ENCODE measurements around the gene PCNX2. TPM values are rescaled to one million over a fixed set of nuclear protein-coding genes. Genes with fewer than 3 reads are reported as not detected.

The PCNX2 gene, protein sequence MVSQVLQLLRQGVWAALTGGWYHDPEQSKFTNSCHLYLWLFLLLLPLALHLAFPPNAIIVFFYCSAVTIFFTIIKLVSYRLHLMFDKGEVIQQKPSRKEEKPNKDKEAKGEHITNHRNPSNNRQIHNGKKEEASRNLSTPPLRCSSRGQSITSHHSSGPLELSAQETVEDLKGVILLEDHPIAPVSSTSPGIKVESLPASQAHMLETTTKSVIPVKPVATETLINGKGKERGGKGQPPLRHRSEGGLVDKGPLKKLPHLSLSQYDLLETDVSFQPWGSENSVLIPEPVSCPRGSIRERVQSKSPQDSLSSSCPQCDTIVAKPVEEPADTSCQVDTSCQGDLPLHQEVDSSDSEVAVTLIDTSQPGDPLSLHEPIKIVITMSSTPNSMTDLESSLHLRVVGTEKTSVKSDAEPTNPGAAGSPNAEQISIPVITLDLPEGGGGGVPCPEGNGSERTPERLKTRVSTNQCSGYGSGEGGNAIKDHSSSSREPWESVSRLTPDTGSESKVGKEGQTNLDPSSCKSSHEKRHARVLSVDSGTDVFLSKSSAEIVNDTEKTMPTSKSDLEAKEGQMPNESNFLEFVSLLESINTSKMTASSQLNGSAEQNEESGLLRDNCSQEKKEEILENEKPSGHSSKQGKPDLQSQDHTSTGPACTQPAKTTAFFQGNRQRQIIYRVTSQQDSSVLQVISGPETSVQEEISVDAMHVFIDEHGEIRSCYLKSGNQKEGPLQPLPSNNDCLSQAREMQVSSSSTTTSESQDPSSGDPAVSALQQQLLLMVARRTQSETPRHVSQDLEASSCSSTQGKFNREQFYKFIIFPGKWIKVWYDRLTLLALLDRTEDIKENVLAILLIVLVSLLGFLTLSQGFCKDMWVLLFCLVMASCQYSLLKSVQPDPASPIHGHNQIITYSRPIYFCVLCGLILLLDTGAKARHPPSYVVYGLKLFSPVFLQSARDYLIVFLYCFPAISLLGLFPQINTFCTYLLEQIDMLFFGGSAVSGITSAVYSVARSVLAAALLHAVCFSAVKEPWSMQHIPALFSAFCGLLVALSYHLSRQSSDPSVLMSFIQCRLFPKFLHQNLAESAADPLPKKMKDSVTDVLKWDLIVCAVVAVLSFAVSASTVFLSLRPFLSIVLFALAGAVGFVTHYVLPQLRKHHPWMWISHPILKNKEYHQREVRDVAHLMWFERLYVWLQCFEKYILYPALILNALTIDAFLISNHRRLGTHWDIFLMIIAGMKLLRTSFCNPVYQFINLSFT (N-terminal part only)
- total RNA-seq = 11.3 TPM
- long read RNA-seq, partial matches to known transcripts = 6 of 15 reads
- long read RNA-seq, other reads (novel, unspliced or antisense) = 9 of 15 reads

DNA sequence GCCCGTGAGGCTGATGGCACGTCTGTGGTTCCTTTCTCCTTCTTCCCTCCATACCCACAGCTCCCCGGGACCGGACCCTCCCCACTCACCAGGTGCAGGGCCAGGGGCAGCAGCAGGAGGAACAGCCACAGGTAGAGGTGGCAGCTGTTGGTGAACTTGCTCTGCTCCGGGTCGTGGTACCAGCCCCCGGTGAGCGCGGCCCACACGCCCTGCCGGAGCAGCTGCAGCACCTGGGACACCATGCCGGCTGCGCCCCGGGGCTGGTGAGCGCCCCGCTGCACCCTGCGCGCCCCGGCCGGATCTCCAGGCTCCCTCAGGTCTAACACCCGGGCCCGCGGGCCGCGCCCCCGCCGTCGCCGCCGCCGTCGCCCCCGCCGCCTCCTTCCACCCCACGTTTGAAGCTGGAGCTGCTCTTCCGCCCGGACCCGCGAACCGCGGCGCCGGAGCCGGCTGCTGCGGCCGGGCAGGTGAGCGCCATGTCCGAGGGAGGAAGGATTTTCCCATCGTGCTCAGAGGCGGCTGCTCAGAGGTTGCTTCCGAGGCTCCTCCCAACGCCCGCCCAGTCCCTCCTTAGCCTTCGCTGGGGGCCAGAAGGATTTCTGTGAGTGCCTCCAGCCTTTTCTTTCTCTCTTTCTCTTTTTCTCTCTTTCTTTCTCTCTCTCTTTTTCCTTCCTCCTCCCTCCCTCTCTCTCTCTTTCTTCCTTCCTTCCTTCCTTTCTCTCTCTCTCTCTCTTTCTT is at the start of gene PCNX2:
Gene PCNX2 (minus strand): TSS at position 489 of the 738 bp plus-strand sequence. CDS start 247 bp downstream, at position 242.
- DNase-seq (peak; percentile 75), ATAC-seq (peak; percentile 87 to 95)
- no peak for TF ChIP-seq CTCF (IDR thresholded peaks at IDR 0.05)
- Histone ChIP-seq H3K36me3 (no peaks in the 10 kb centered on the region), H3K4me1 (peaks cover 10% of the 10 kb centered on the region), H3K27me3 (ENCODE audit: low read depth) (no peaks in the 10 kb centered on the region), H3K4me3 (peak within 1 kb of the TSS; percentile 70), H3K9me3 (no peaks in the 10 kb centered on the region), H3K27ac (peak within 1 kb of the TSS; percentile 75)
- intact Hi-C loops (cut with DNase I) = no loop called here

DNA sequence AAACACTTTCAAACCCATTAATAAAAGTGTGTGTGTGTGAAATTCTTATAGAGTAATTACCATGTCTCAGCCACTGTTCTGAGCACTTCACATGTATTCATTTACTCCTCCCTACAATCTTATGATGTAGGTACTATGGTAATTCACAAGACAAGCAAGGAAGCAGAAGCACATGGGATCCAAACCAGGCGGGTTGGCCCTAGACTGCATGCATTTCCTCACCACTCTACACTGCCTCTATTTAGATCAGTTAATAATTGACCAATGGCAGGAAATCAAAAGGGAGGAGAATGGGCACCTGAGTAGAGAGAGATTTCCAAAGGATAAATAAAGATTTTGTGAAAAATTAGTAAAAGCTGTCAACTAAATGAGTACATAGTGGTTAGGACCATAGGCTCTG is 47.7 kb upstream of the PCNX2 start:
- no peaks in the 10 kb centered on the region for H3K9me3 ChIP-seq
- H3K27me3 ChIP-seq (ENCODE audit: low read depth) = no peaks in the 10 kb centered on the region
- H3K4me1 ChIP-seq = no peaks in the 10 kb centered on the region
- ATAC-seq = peak; percentile 66 to 76
- no peak overlapping the region for H3K4me3 ChIP-seq
- no peak for DNase-seq
- intact Hi-C loops (cut with DNase I) = no loop called here
- TF ChIP-seq CTCF (IDR thresholded peaks at IDR 0.05) = no peak
- H3K36me3 ChIP-seq = no peaks in the 10 kb centered on the region
- no peak overlapping the region for H3K27ac ChIP-seq

DNA sequence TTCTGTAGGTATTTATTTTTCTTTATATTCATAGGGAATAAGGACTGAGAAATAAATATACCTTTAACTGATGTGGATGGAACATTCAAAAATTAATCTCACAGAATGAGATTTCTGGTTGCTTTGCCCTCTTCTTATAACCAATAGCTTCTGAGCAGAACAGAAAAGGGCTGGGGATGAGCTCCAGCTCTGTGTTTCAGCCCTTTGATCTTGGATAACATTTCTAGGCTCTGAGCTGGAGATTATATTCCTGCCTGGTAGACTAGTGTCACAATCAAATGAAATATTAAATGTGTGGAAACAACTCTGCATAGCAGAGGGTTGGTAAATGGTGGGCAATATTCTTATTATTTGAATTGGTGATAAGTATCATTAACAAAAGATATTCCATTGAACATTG is 46.6 kb upstream of the PCNX2 start:
- Histone ChIP-seq H3K27ac (no peak overlapping the region), H3K36me3 (no peaks in the 10 kb centered on the region), H3K9me3 (no peaks in the 10 kb centered on the region), H3K4me1 (no peaks in the 10 kb centered on the region), H3K27me3 (ENCODE audit: low read depth) (no peaks in the 10 kb centered on the region), H3K4me3 (no peak overlapping the region)
- TF ChIP-seq CTCF (IDR thresholded peaks at IDR 0.05) = no peak
- intact Hi-C loops (cut with DNase I) = no loop called here
- DNase-seq (no peak), ATAC-seq (no peak)

DNA sequence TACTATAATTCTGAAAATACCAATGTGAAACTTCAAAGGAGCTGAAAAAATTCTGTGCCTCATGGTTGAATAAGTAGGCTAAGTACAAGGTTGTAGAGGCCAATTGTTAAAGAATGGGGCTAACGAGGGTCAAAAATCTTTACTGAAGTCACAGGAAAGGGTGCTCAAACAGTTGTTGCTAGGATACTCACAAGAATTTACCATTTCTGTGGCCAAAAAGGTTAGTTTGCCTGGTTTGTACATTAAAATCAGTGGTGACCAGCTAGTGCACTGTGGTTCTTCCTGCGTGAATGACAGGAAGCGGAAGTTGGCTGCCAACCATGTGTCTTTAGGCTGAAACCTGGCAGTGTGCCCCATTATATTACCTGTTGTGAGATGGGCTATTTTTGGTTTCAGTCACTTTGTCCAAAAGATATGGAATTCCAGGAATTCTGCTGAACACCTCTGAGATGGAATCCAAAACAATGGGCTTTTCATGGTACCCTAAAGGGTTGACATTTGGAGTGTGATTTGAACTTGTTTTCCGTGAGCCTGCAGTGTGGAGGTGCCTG is 45.5 kb upstream of the PCNX2 start:
- no peak for DNase-seq

More for the DNA sequence above, 45.5 kb upstream of the PCNX2 start:
- Histone ChIP-seq H3K27me3 (ENCODE audit: low read depth) (no peaks in the 10 kb centered on the region), H3K4me3 (no peak overlapping the region), H3K9me3 (no peaks in the 10 kb centered on the region), H3K4me1 (no peaks in the 10 kb centered on the region), H3K36me3 (no peaks in the 10 kb centered on the region), H3K27ac (no peak overlapping the region)
- no peak for TF ChIP-seq CTCF (IDR thresholded peaks at IDR 0.05)
- intact Hi-C loops (cut with DNase I) = no loop called here
- ATAC-seq = no peak
